ENCODE data around the gene NWD2.

DNA sequence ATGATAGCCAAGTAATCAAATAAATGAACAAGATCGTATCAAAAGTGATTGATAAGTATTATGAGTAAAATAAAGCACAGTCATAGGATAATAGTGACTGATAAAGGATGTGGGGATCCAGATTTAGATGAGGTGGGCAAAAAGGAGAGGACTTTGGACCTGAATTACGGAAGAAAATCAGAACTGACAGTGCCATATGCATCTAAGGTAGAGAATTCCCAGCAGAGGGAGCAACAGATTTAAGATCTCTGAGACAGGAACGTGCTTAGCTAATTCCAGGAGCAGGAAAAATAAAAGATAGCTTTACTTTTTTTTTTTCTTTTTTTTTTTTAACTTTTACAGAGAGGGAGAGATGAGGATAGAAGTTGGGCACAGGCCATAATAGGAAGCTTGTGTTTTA, 189.9 kb downstream of the NWD2 start:
- TF ChIP-seq, protein P1, sequence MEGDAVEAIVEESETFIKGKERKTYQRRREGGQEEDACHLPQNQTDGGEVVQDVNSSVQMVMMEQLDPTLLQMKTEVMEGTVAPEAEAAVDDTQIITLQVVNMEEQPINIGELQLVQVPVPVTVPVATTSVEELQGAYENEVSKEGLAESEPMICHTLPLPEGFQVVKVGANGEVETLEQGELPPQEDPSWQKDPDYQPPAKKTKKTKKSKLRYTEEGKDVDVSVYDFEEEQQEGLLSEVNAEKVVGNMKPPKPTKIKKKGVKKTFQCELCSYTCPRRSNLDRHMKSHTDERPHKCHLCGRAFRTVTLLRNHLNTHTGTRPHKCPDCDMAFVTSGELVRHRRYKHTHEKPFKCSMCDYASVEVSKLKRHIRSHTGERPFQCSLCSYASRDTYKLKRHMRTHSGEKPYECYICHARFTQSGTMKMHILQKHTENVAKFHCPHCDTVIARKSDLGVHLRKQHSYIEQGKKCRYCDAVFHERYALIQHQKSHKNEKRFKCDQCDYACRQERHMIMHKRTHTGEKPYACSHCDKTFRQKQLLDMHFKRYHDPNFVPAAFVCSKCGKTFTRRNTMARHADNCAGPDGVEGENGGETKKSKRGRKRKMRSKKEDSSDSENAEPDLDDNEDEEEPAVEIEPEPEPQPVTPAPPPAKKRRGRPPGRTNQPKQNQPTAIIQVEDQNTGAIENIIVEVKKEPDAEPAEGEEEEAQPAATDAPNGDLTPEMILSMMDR (conservative IDR thresholded peaks at IDR 0.05): peak; percentile 40
- no peak for TF ChIP-seq EZH2 (IDR thresholded peaks at IDR 0.05; ENCODE audit: low read depth)
